Hematopoietic multipotent progenitor cell treated with erythropoietin and hydrocortisone succinate and interleukin-3 and kit ligand, for 17 days (in vitro differentiated cells): ENCODE measurements around the gene PLEKHG7.
"Not testable (repeated sequence)": the region's sequence is repeated elsewhere in the genome, so short reads cannot be mapped to it uniquely, and the experiment has no call there.

Experiments
- DNase-seq: peaks from one replicate; pipeline ENCODE4 v3.0.0-alpha.2; 2015; ENCODE audit warnings: low spot score

PLEKHG7 gene

GRCh38 chr12:92749691-92750090, 46.9 kb downstream of the PLEKHG7 start:
- DNase-seq, result not testable (repeated sequence)

- no peak for DNase-seq
Observed at GRCh38 chr12:92753976-92754885, 51.4 kb downstream of the PLEKHG7 start.

GRCh38 chr12:92756898-92757596, 54.3 kb downstream of the PLEKHG7 start:
- no peak for DNase-seq

- no peak for DNase-seq
Observed at GRCh38 chr12:92757597-92758121, 54.9 kb downstream of the PLEKHG7 start.

GRCh38 chr12:92759634-92760268, 57.0 kb downstream of the PLEKHG7 start:
- DNase-seq, result no peak

GRCh38 chr12:92762773-92763172, 60.0 kb downstream of the PLEKHG7 start:
- no peak for DNase-seq

GRCh38 chr12:92764831-92765230, 62.0 kb downstream of the PLEKHG7 start:
- DNase-seq, result no peak

- no peak for DNase-seq
Observed at GRCh38 chr12:92765871-92766270, 63.1 kb downstream of the PLEKHG7 start.

- no peak for DNase-seq
Observed at GRCh38 chr12:92769124-92769901, 66.5 kb downstream of the PLEKHG7 start.

GRCh38 chr12:92771001-92771400, 68.2 kb downstream of the PLEKHG7 start:
- DNase-seq, result no peak

- no peak for DNase-seq
Observed at GRCh38 chr12:92775416-92775815, 72.6 kb downstream of the PLEKHG7 start.

GRCh38 chr12:92778525-92778924, 75.7 kb downstream of the PLEKHG7 start:
- DNase-seq, result no peak

GRCh38 chr12:92779902-92780301, 77.1 kb downstream of the PLEKHG7 start:
- DNase-seq, result no peak

- no peak for DNase-seq
Observed at GRCh38 chr12:92784356-92784755, 81.6 kb downstream of the PLEKHG7 start.

- peak; percentile 69 for DNase-seq
Observed at GRCh38 chr12:92784797-92785562, 82.2 kb downstream of the PLEKHG7 start.

- no peak for DNase-seq
Observed at GRCh38 chr12:92785563-92785950, 82.8 kb downstream of the PLEKHG7 start.

- no peak for DNase-seq
Observed at GRCh38 chr12:92786045-92786444, 83.3 kb downstream of the PLEKHG7 start.

- not testable (repeated sequence) for DNase-seq
Observed at GRCh38 chr12:92794356-92794755, 91.6 kb downstream of the PLEKHG7 start.

- no peak for DNase-seq
Observed at GRCh38 chr12:92794814-92795213, 92.0 kb downstream of the PLEKHG7 start.

- no peak for DNase-seq
Observed at GRCh38 chr12:92796650-92797049, 93.9 kb downstream of the PLEKHG7 start.

GRCh38 chr12:92802906-92803305, 100.1 kb downstream of the PLEKHG7 start:
- DNase-seq, result no peak
